GM21529 (cell line): ENCODE data around the gene IRF4.

ENCODE experiments used
- ATAC-seq: cut with Tn5 transposase; IDR thresholded peaks from one replicate; pipeline ENCODE4 v1.9.1; 2021; ENCODE audit not compliant: unreplicated experiment

Gene IRF4

DNA sequence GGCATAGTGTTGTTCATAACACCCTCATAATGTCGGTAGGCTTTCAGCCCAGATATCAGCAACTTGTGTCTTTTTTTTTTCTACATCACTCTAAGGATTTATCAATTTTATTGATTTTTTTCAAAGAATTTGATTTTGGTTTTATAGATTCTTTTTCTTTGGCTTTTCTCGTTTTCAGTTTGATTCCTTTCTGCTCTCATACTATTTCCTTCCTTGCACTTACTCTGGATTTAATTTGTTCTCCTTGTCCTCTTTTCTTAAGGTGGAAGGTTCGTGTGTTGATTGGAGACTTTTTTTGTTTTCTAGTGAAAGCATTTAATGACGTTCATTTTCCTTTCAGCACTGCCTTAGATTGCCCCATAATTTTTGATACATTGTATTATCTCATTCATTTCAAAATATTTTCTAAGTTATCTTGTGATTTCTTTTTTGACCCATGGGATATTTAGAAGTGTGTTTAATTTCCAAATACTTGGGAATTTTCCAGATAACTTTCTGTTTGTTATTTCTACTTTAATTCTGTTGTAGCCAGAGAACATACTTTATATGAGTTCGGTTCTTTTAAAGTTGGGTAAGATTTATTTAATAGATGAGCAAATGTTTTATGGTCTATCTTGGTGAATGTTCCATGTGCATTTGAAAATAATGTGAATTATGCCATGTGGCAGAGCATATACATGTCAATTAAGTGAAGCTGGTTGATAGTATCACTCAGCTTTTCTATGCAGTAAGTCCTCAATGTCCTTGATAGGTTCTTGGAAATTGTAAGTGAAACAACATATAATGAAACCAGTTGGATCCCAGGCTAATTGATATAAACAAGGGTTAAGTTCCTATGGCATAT is 62.8 kb downstream of the IRF4 start:
- ATAC-seq, result no peak

DNA sequence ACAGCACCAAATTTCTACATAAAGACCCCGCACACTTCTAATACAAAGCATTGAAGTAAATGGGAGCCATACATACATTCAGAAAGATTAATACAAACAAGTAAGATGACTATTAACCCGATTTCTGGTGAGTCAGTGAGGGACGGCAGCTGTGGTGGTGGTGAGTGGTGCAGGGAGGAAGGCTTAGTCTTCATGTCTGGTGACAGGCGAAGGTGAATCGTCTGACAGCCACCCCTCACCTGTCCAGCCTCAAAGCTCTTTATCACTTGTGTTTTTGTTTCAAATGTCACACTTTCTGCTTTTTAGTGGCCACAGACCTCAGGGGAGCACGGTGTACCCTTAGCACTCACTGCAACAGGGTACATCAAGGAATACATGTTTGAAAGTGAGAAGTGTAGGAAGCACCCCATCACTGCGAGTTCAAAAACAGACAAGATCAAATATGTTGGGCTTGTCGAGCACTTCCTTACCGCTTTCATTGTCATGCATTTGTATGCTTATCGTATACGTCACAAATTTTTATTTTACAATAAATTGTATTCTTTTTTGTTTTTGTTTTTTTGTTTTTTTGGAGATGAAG is 63.5 kb downstream of the IRF4 start:
- no peak for ATAC-seq

DNA sequence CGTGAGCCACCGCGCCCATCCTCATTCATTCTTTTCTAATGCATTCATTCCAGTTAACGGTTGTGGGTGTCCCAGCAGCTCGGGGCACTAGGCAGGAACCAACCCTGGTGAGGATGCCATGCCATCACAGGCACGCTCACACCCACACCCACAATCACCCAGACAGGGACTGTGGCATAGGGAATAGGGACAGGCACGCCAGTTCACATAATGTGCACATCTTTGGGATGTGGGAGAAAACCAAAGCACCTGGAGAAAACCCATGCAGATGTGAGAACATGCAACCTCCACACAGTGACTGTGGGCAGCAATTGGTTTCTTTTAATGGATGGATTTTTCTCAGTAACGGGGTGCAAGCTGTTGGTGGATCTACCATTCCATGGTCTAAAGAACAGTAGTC is 64.3 kb downstream of the IRF4 start:
- no peak for ATAC-seq

DNA sequence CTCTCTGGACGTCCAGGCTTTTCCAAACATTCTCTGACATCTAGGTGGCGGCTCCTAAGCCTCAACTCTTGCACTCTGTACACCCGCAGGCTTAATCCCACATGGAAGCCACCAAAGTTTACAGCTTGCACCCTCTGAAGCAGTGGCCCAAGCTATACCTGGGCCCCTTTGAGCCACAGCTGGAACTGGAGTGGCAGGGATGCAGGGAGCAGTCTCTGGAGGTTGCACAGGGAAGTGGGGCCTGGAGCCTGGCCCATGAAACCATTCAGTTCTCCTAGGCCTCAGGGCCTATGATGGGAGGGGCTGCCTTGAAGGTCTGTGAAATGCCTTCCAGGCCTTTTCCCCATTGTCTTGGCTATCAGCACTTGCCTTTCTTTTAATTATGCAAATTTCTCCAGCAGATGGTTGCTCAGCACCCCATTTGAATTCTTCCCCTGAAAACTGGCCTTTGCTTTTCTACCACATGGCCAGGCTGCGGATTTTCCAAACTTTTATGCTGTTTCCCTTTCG is 64.9 kb downstream of the IRF4 start:
- ATAC-seq, result no peak

DNA sequence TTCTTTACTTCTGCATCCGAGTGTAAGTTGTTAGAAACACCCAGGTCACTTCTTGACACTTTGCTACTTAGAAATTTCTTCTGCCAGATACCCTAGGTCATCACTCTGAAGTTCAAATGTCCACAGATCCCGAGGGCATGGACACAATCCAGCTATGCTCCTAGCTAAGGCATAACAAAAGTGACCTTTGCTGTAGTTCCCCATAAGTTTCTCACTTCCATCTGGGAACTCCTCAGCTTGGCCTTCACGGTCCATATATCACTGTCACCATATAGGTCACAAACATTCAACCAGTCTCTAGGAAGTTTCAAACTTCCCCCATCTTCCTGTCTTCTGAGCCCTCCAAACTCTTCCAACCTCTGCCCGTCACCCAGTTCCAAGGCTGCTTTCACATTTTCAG is 65.3 kb downstream of the IRF4 start:
- no peak for ATAC-seq
